ENCODE data around the gene PCBP3. TPM values are rescaled to one million over a fixed set of nuclear protein-coding genes. Genes with fewer than 3 reads are reported as not detected.

Gene PCBP3
- total RNA-seq, 1 donor from 2014 or later = 3.8 TPM

- DNase-seq (no peak), ATAC-seq (no peak)
- Histone ChIP-seq H3K4me3 (no peak overlapping the region), H3K27ac (no peak overlapping the region), H3K4me1 (no peaks in the 10 kb centered on the region), H3K27me3 (no peaks in the 10 kb centered on the region), H3K36me3 (no peaks in the 10 kb centered on the region), H3K9me3 (no peaks in the 10 kb centered on the region)
- intact Hi-C loops (cut with DNase I) = no loop called here
- TF ChIP-seq, protein P1, sequence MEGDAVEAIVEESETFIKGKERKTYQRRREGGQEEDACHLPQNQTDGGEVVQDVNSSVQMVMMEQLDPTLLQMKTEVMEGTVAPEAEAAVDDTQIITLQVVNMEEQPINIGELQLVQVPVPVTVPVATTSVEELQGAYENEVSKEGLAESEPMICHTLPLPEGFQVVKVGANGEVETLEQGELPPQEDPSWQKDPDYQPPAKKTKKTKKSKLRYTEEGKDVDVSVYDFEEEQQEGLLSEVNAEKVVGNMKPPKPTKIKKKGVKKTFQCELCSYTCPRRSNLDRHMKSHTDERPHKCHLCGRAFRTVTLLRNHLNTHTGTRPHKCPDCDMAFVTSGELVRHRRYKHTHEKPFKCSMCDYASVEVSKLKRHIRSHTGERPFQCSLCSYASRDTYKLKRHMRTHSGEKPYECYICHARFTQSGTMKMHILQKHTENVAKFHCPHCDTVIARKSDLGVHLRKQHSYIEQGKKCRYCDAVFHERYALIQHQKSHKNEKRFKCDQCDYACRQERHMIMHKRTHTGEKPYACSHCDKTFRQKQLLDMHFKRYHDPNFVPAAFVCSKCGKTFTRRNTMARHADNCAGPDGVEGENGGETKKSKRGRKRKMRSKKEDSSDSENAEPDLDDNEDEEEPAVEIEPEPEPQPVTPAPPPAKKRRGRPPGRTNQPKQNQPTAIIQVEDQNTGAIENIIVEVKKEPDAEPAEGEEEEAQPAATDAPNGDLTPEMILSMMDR (IDR thresholded peaks at IDR 0.05) = no peak
These were observed 125.8 kb downstream of the PCBP3 start for GRCh38 chr21:45769294-45769693.

DNA sequence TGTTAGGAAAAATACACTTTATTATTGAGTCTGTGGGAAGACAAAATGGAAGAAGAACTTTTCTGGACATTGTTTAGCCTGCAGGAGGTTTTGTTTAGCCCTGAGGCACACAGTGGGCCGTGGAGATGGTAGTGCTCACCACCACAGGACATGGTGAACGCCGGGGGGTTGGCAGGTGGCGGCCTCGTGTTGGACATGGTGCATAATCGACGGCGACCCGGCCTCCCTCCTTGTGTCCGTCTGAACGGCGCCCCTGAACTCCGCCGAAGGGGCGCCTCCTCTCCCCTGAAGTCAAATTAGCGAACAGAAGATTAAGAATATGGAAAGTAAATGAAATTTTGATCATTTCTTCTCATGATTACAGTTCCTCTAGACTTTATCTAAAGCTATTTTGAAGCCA is 126.4 kb downstream of the PCBP3 start:
- no peak for ATAC-seq
- no peaks in the 10 kb centered on the region for H3K9me3 ChIP-seq
- H3K4me3 ChIP-seq = no peak overlapping the region
- H3K36me3 ChIP-seq = no peaks in the 10 kb centered on the region
- no peaks in the 10 kb centered on the region for H3K27me3 ChIP-seq
- H3K4me1 ChIP-seq = no peaks in the 10 kb centered on the region
- H3K27ac ChIP-seq = no peak overlapping the region
- TF ChIP-seq, protein P1 (IDR thresholded peaks at IDR 0.05) = no peak
- DNase-seq = no peak
- intact Hi-C loops (cut with DNase I) = no loop called here

GRCh38 chr21:45772180-45772579 is 128.7 kb downstream of the PCBP3 start:
- DNase-seq = no peak
- intact Hi-C loops (cut with DNase I) = no loop called here
- Histone ChIP-seq H3K27ac (no peak overlapping the region), H3K27me3 (no peaks in the 10 kb centered on the region), H3K9me3 (no peaks in the 10 kb centered on the region), H3K36me3 (no peaks in the 10 kb centered on the region), H3K4me1 (no peaks in the 10 kb centered on the region), H3K4me3 (no peak overlapping the region)
- TF ChIP-seq, protein P1 (IDR thresholded peaks at IDR 0.05) = no peak
- ATAC-seq = no peak

DNA sequence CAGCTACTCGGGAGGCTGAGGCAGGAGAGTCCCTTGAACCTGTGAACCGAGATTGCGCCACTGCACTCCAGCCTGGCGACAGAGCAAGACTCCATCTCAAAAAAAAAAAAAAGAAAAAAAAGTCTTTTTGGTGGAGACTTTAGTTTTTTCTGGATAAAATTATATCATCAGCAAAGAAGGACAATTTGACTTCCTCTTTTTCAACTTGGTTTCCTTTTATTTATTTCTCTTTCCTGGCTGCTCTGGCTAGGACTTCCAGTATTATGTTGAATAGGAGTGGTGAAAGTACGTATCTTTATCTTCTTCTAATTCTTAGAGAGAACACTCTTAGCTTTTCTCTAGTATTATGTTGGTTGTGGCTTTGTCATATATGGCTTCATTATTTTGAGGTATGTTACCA is 130.8 kb downstream of the PCBP3 start:
- intact Hi-C loops (cut with DNase I) = no loop called here
- TF ChIP-seq, protein P1 (IDR thresholded peaks at IDR 0.05) = no peak
- H3K4me3 ChIP-seq = no peak overlapping the region
- DNase-seq = no peak
- no peak for ATAC-seq
- no peaks in the 10 kb centered on the region for H3K4me1 ChIP-seq
- H3K27ac ChIP-seq = no peak overlapping the region
- no peaks in the 10 kb centered on the region for H3K27me3 ChIP-seq
- H3K36me3 ChIP-seq = no peaks in the 10 kb centered on the region
- no peaks in the 10 kb centered on the region for H3K9me3 ChIP-seq

DNA sequence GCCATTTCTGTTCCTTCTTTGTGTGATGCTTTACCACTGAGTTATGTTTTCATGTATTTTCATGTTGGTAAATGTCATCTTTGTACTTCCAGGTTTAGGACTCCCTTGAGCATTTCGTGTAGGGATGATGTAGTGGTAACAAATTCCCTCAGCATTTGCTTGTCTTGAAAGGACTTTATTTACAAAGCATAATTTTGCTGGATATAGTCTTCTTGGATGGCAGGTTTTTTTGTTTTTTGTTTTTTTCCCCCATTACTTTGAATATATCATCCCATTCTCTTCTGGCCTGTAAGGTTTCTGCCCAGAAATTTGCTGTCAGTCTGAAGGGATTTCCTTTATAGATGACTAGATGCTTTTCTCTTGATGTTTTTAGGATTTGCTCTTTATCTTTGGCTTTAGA is 133.4 kb downstream of the PCBP3 start:
- Histone ChIP-seq H3K27ac (no peak overlapping the region), H3K9me3 (no peaks in the 10 kb centered on the region), H3K36me3 (no peaks in the 10 kb centered on the region), H3K4me1 (no peaks in the 10 kb centered on the region), H3K4me3 (no peak overlapping the region), H3K27me3 (no peaks in the 10 kb centered on the region)
- TF ChIP-seq, protein P1 (IDR thresholded peaks at IDR 0.05) = no peak
- intact Hi-C loops (cut with DNase I) = no loop called here
- ATAC-seq (no peak), DNase-seq (no peak)

DNA sequence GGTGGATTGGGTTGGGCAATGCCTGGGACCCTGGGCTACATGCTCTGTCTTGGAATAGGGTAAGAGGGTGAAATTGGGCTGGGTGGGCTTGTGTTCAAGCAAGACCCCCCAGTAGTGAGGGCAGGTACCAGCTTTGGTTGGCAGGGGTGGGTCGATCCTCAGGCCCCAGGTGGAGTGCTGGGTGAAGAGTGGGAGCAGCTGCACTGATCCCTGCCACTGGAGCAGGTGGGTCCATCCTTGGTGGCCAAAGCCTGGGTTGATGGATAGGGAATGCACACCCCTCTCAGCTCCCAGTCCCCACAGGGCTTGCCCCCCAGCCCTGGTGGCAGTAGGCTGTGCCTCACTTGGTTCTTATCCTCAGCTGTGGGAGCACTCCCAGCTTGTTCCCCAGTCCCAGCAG is 135.2 kb downstream of the PCBP3 start:
- H3K27me3 ChIP-seq = no peaks in the 10 kb centered on the region
- DNase-seq (no peak), ATAC-seq (no peak)
- TF ChIP-seq, protein P1 (IDR thresholded peaks at IDR 0.05) = no peak
- H3K36me3 ChIP-seq = no peaks in the 10 kb centered on the region
- no peak overlapping the region for H3K4me3 ChIP-seq
- H3K9me3 ChIP-seq = no peaks in the 10 kb centered on the region
- no peak overlapping the region for H3K27ac ChIP-seq
- intact Hi-C loops (cut with DNase I) = no loop called here
- no peaks in the 10 kb centered on the region for H3K4me1 ChIP-seq
